Mesendoderm (in vitro differentiated cells): ENCODE results near the gene GRM8.

Experiments used
- DNase-seq: peaks from one replicate; pipeline ENCODE4 v3.0.0; 2013
- H2AK5ac ChIP-seq: 2 replicates; pipeline ENCODE4 v1.6.1; 2013; ENCODE audit warnings: low read length, inconsistent platforms
- H2BK120ac ChIP-seq: 2 replicates; pipeline ENCODE4 v1.6.1; 2013; ENCODE audit warnings: low read depth, mild to moderate bottlenecking, low read length, moderate library complexity, mixed read lengths
- H2BK15ac ChIP-seq: replicated peaks from 2 replicates; pipeline ENCODE4 v1.6.1; 2013; ENCODE audit warnings: low read depth, mild to moderate bottlenecking, moderate library complexity
- H2BK5ac ChIP-seq: 2 replicates; pipeline ENCODE4 v1.6.1; 2013; ENCODE audit warnings: low read length, inconsistent platforms
- H3K18ac ChIP-seq: 2 replicates; pipeline ENCODE4 v1.6.1; 2013; ENCODE audit warnings: mild to moderate bottlenecking, low read length, mixed read lengths
- H3K23ac ChIP-seq: one replicate; pipeline ENCODE4 v1.6.1; 2013; ENCODE audit warnings: low read length
- H3K27ac ChIP-seq: 2 replicates; pipeline ENCODE4 v1.5.1; 2013; ENCODE audit warnings: low read depth, mild to moderate bottlenecking, inconsistent platforms, low read length, moderate library complexity
- H3K27me3 ChIP-seq: 2 replicates; pipeline ENCODE4 v1.6.1; 2013; ENCODE audit warnings: low read length, control low read depth, mild to moderate bottlenecking, inconsistent platforms; ENCODE audit not compliant: insufficient read depth, poor library complexity
- H3K36me3 ChIP-seq: 2 replicates; pipeline ENCODE4 v1.6.1; 2013; ENCODE audit warnings: low read length, inconsistent platforms; ENCODE audit not compliant: control insufficient read depth, insufficient read depth
- H3K4ac ChIP-seq: one replicate; pipeline ENCODE4 v1.6.1; 2013; ENCODE audit warnings: low read depth, mild to moderate bottlenecking, low read length, moderate library complexity
- H3K4me1 ChIP-seq: 2 replicates; pipeline ENCODE4 v1.6.1; 2013; ENCODE audit warnings: low read depth, low read length, inconsistent platforms; ENCODE audit not compliant: control insufficient read depth
- H3K4me2 ChIP-seq: 2 replicates; pipeline ENCODE4 v1.6.1; 2013; ENCODE audit warnings: low read length
- H3K4me3 ChIP-seq: 2 replicates; pipeline ENCODE4 v1.5.1; 2013; ENCODE audit warnings: mild to moderate bottlenecking, low read length
- H3K56ac ChIP-seq: one replicate; pipeline ENCODE4 v1.6.1; 2013; ENCODE audit warnings: low read length
- H3K79me1 ChIP-seq: 2 replicates; pipeline ENCODE4 v1.6.1; 2013; ENCODE audit warnings: low read length, inconsistent platforms
- H3K79me2 ChIP-seq: 2 replicates; pipeline ENCODE4 v1.6.1; 2013; ENCODE audit warnings: mild to moderate bottlenecking, low read length; ENCODE audit not compliant: control insufficient read depth, insufficient read depth
- H3K9ac ChIP-seq: 2 replicates; pipeline ENCODE4 v1.6.1; 2013; ENCODE audit warnings: low read length, inconsistent platforms
- H4K5ac ChIP-seq: one replicate; pipeline ENCODE4 v1.6.1; 2013; ENCODE audit warnings: low read length
- H4K8ac ChIP-seq: one replicate; pipeline ENCODE4 v1.6.1; 2013; ENCODE audit warnings: low read depth, mild to moderate bottlenecking, control low read depth, low read length, moderate library complexity
- WGBS: extraction: QIAGEN DNeasy Blood & Tissue Kit; methylation state at CpG from one replicate; pipeline ENCODE4 v1.1.7; 2013; ENCODE audit warnings: low lambda C conversion rate, missing lambda C conversion rate; ENCODE audit not compliant: insufficient coverage; ENCODE audit errors: extremely low coverage; 5-methylcytosine and 5-hydroxymethylcytosine counted together

Gene GRM8

GRCh38 chr7:126988022-126988421 lies 264.7 kb downstream of the GRM8 start:
- H3K27ac ChIP-seq = no peak overlapping the region
- no peak overlapping the region for H3K56ac ChIP-seq
- H2AK5ac ChIP-seq = no peak overlapping the region
- no peak overlapping the region for H2BK15ac ChIP-seq
- H3K27me3 ChIP-seq = no peaks in the 10 kb centered on the region
- H3K9ac ChIP-seq = no peak overlapping the region
- no peak overlapping the region for H2BK5ac ChIP-seq
- no peaks in the 10 kb centered on the region for H3K79me1 ChIP-seq
- no peaks in the 10 kb centered on the region for H3K79me2 ChIP-seq
- no peaks in the 10 kb centered on the region for H3K36me3 ChIP-seq
- H2BK120ac ChIP-seq = no peak overlapping the region
- H3K18ac ChIP-seq = no peak overlapping the region
- H4K8ac ChIP-seq = no peak overlapping the region
- no peak overlapping the region for H3K4me3 ChIP-seq
- H4K5ac ChIP-seq = no peak overlapping the region
- H3K4me1 ChIP-seq = no peaks in the 10 kb centered on the region
- DNase-seq = no peak
- no peak overlapping the region for H3K4ac ChIP-seq
- no peak overlapping the region for H3K23ac ChIP-seq
- H3K4me2 ChIP-seq = no peak overlapping the region
- WGBS = no CpG with 5 or more reads among the region's 4 CpGs

GRCh38 chr7:126979722-126980121 lies 273.0 kb downstream of the GRM8 start:
- Histone ChIP-seq H3K79me1 (no peaks in the 10 kb centered on the region), H3K4me3 (no peak overlapping the region), H3K27me3 (no peaks in the 10 kb centered on the region), H4K5ac (no peak overlapping the region), H2BK120ac (no peak overlapping the region), H3K18ac (no peak overlapping the region), H3K9ac (no peak overlapping the region), H3K79me2 (no peaks in the 10 kb centered on the region), H3K4me2 (no peak overlapping the region), H3K23ac (no peak overlapping the region), H2BK5ac (no peak overlapping the region), H2BK15ac (no peak overlapping the region), H3K56ac (no peak overlapping the region), H3K4me1 (no peaks in the 10 kb centered on the region), H3K27ac (no peak overlapping the region), H3K4ac (no peak overlapping the region), H3K36me3 (no peaks in the 10 kb centered on the region), H4K8ac (no peak overlapping the region), H2AK5ac (no peak overlapping the region)
- no peak for DNase-seq
- no CpG with 5 or more reads among the region's 2 CpGs for WGBS

- H2BK120ac ChIP-seq = no peak overlapping the region
- H3K4ac ChIP-seq = no peak overlapping the region
- no peak overlapping the region for H2AK5ac ChIP-seq
- H3K79me1 ChIP-seq = no peaks in the 10 kb centered on the region
- H3K4me1 ChIP-seq = no peaks in the 10 kb centered on the region
- H3K79me2 ChIP-seq = no peaks in the 10 kb centered on the region
- H3K56ac ChIP-seq = no peak overlapping the region
- no peak overlapping the region for H4K8ac ChIP-seq
- no CpG with 5 or more reads among the region's 3 CpGs for WGBS
- no peak overlapping the region for H2BK15ac ChIP-seq
- no peak overlapping the region for H4K5ac ChIP-seq
- DNase-seq = no peak
- H3K9ac ChIP-seq = no peak overlapping the region
- no peak overlapping the region for H3K18ac ChIP-seq
- H3K4me3 ChIP-seq = no peak overlapping the region
- H3K4me2 ChIP-seq = no peak overlapping the region
- H3K27ac ChIP-seq = no peak overlapping the region
- H3K23ac ChIP-seq = no peak overlapping the region
- no peak overlapping the region for H2BK5ac ChIP-seq
- H3K27me3 ChIP-seq = no peaks in the 10 kb centered on the region
- H3K36me3 ChIP-seq = no peaks in the 10 kb centered on the region
Measured at GRCh38 chr7:126978865-126979264, 273.9 kb downstream of the GRM8 start.

- no peak overlapping the region for H4K8ac ChIP-seq
- H2BK120ac ChIP-seq = no peak overlapping the region
- no peaks in the 10 kb centered on the region for H3K27me3 ChIP-seq
- no peak overlapping the region for H3K4me2 ChIP-seq
- no peak overlapping the region for H3K4me3 ChIP-seq
- no peak for DNase-seq
- no peaks in the 10 kb centered on the region for H3K36me3 ChIP-seq
- no peak overlapping the region for H3K4ac ChIP-seq
- no peak overlapping the region for H2AK5ac ChIP-seq
- H2BK5ac ChIP-seq = no peak overlapping the region
- no peaks in the 10 kb centered on the region for H3K4me1 ChIP-seq
- no peak overlapping the region for H3K9ac ChIP-seq
- no peak overlapping the region for H2BK15ac ChIP-seq
- H3K18ac ChIP-seq = no peak overlapping the region
- H3K79me1 ChIP-seq = no peaks in the 10 kb centered on the region
- H4K5ac ChIP-seq = no peak overlapping the region
- no peak overlapping the region for H3K27ac ChIP-seq
- H3K23ac ChIP-seq = no peak overlapping the region
- no peaks in the 10 kb centered on the region for H3K79me2 ChIP-seq
- no peak overlapping the region for H3K56ac ChIP-seq
Measured at GRCh38 chr7:126973066-126973465, 279.7 kb downstream of the GRM8 start.

- no peak overlapping the region for H2BK5ac ChIP-seq
- no peak overlapping the region for H3K23ac ChIP-seq
- DNase-seq = no peak
Measured at GRCh38 chr7:126972571-126972970, 280.2 kb downstream of the GRM8 start.

GRCh38 chr7:126959649-126960048 lies 293.1 kb downstream of the GRM8 start:
- no peak overlapping the region for H3K9ac ChIP-seq
- H2AK5ac ChIP-seq = no peak overlapping the region
- no peak overlapping the region for H2BK120ac ChIP-seq
- no peak overlapping the region for H3K4me2 ChIP-seq
- H3K56ac ChIP-seq = no peak overlapping the region
- H3K23ac ChIP-seq = no peak overlapping the region
- H3K79me2 ChIP-seq = no peaks in the 10 kb centered on the region
- H3K79me1 ChIP-seq = no peaks in the 10 kb centered on the region
- no peak overlapping the region for H4K8ac ChIP-seq
- no peaks in the 10 kb centered on the region for H3K27me3 ChIP-seq
- H2BK15ac ChIP-seq = no peak overlapping the region
- H3K18ac ChIP-seq = no peak overlapping the region
- no peaks in the 10 kb centered on the region for H3K36me3 ChIP-seq
- H3K27ac ChIP-seq = no peak overlapping the region
- no peak overlapping the region for H3K4me3 ChIP-seq
- H3K4ac ChIP-seq = no peak overlapping the region
- no peaks in the 10 kb centered on the region for H3K4me1 ChIP-seq
- no peak for DNase-seq
- H2BK5ac ChIP-seq = no peak overlapping the region
- H4K5ac ChIP-seq = no peak overlapping the region

More at GRCh38 chr7:126972571-126972970, 280.2 kb downstream of the GRM8 start:
- H3K4me1 ChIP-seq = no peaks in the 10 kb centered on the region
- no peak overlapping the region for H3K9ac ChIP-seq
- H3K18ac ChIP-seq = no peak overlapping the region
- H4K8ac ChIP-seq = no peak overlapping the region
- no peak overlapping the region for H4K5ac ChIP-seq
- no peak overlapping the region for H3K4me2 ChIP-seq
- no peak overlapping the region for H2AK5ac ChIP-seq
- H3K4me3 ChIP-seq = no peak overlapping the region
- no peaks in the 10 kb centered on the region for H3K27me3 ChIP-seq
- H2BK120ac ChIP-seq = no peak overlapping the region
- H3K79me2 ChIP-seq = no peaks in the 10 kb centered on the region
- H3K79me1 ChIP-seq = no peaks in the 10 kb centered on the region
- H2BK15ac ChIP-seq = no peak overlapping the region
- H3K56ac ChIP-seq = no peak overlapping the region
- H3K36me3 ChIP-seq = no peaks in the 10 kb centered on the region
- H3K27ac ChIP-seq = no peak overlapping the region
- H3K4ac ChIP-seq = no peak overlapping the region
- WGBS = no CpG with 5 or more reads among the region's 1 CpG
